Measurements from ENCODE around the gene TWIST2.

The TWIST2 gene

GRCh38 chr2:238893349-238894000 is 45.6 kb downstream of the TWIST2 start:
- no peak for DNase-seq

GRCh38 chr2:238894226-238894949 is 46.5 kb downstream of the TWIST2 start:
- no peak for DNase-seq

- DNase-seq, result no peak
Measured at GRCh38 chr2:238894950-238895298, 47.0 kb downstream of the TWIST2 start.

- no peak for DNase-seq
Measured at GRCh38 chr2:238895361-238895882, 47.5 kb downstream of the TWIST2 start.

- no peak for DNase-seq
Measured at GRCh38 chr2:238895891-238896600, 48.2 kb downstream of the TWIST2 start.

- DNase-seq, result no peak
Measured at GRCh38 chr2:238896641-238897040, 48.8 kb downstream of the TWIST2 start.

GRCh38 chr2:238897122-238897880 is 49.4 kb downstream of the TWIST2 start:
- no peak for DNase-seq

- no peak for DNase-seq
Measured at GRCh38 chr2:238897911-238898311, 50.0 kb downstream of the TWIST2 start.

GRCh38 chr2:238898534-238899281 is 50.8 kb downstream of the TWIST2 start:
- DNase-seq, result no peak

GRCh38 chr2:238899386-238899785 is 51.5 kb downstream of the TWIST2 start:
- no peak for DNase-seq

- DNase-seq, result no peak
Measured at GRCh38 chr2:238900511-238900910, 52.6 kb downstream of the TWIST2 start.

GRCh38 chr2:238901461-238902057 is 53.7 kb downstream of the TWIST2 start:
- DNase-seq, result no peak

- DNase-seq, result no peak
Measured at GRCh38 chr2:238902285-238902684, 54.4 kb downstream of the TWIST2 start.

- DNase-seq, result no peak
Measured at GRCh38 chr2:238903141-238903540, 55.3 kb downstream of the TWIST2 start.

- no peak for DNase-seq
Measured at GRCh38 chr2:238904177-238904576, 56.3 kb downstream of the TWIST2 start.

- no peak for DNase-seq
Measured at GRCh38 chr2:238904716-238905115, 56.8 kb downstream of the TWIST2 start.

GRCh38 chr2:238905224-238905623 is 57.3 kb downstream of the TWIST2 start:
- no peak for DNase-seq

- DNase-seq, result no peak
Measured at GRCh38 chr2:238905644-238906043, 57.8 kb downstream of the TWIST2 start.

- DNase-seq, result no peak
Measured at GRCh38 chr2:238906254-238906935, 58.5 kb downstream of the TWIST2 start.

GRCh38 chr2:238906936-238907716 is 59.2 kb downstream of the TWIST2 start:
- DNase-seq, result no peak

Measured in NCI-H1048 (cell line).